ENCODE results near the gene SPTBN1. TPM values are rescaled to one million over a fixed set of nuclear protein-coding genes. Genes with fewer than 3 reads are reported as not detected.

The SPTBN1 gene
- total RNA-seq, 1 donor from 2014 or later: 813 TPM

- Histone ChIP-seq H3K27me3 (no peaks in the 10 kb centered on the region), H3K27ac (no peak overlapping the region), H3K4me1 (peaks cover 19% of the 10 kb centered on the region), H3K36me3 (no peaks in the 10 kb centered on the region), H3K9me3 (no peaks in the 10 kb centered on the region), H3K4me3 (no peak overlapping the region)
- no peak for DNase-seq
- peak; percentile 59 for ATAC-seq
- intact Hi-C loops (cut with DNase I): no loop called here
- TF ChIP-seq, protein P1, sequence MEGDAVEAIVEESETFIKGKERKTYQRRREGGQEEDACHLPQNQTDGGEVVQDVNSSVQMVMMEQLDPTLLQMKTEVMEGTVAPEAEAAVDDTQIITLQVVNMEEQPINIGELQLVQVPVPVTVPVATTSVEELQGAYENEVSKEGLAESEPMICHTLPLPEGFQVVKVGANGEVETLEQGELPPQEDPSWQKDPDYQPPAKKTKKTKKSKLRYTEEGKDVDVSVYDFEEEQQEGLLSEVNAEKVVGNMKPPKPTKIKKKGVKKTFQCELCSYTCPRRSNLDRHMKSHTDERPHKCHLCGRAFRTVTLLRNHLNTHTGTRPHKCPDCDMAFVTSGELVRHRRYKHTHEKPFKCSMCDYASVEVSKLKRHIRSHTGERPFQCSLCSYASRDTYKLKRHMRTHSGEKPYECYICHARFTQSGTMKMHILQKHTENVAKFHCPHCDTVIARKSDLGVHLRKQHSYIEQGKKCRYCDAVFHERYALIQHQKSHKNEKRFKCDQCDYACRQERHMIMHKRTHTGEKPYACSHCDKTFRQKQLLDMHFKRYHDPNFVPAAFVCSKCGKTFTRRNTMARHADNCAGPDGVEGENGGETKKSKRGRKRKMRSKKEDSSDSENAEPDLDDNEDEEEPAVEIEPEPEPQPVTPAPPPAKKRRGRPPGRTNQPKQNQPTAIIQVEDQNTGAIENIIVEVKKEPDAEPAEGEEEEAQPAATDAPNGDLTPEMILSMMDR (IDR thresholded peaks at IDR 0.05): no peak
Observed at GRCh38 chr2:54545702-54546450, 89.7 kb downstream of the SPTBN1 start.

- Histone ChIP-seq H3K27ac (no peak overlapping the region), H3K4me3 (no peak overlapping the region)
Observed at GRCh38 chr2:54546518-54546917, 90.4 kb downstream of the SPTBN1 start.

GRCh38 chr2:54546923-54547720 is 91.0 kb downstream of the SPTBN1 start:
- TF ChIP-seq, protein P1 (IDR thresholded peaks at IDR 0.05): no peak
- intact Hi-C loops (cut with DNase I): no loop called here
- Histone ChIP-seq H3K36me3 (peaks cover 3% of the 10 kb centered on the region), H3K9me3 (no peaks in the 10 kb centered on the region), H3K4me1 (peaks cover 24% of the 10 kb centered on the region), H3K4me3 (no peak overlapping the region), H3K27me3 (no peaks in the 10 kb centered on the region), H3K27ac (no peak overlapping the region)
- DNase-seq (no peak), ATAC-seq (no peak)

More at GRCh38 chr2:54546518-54546917, 90.4 kb downstream of the SPTBN1 start:
- no peaks in the 10 kb centered on the region for H3K27me3 ChIP-seq
- DNase-seq: no peak
- TF ChIP-seq, protein P1 (IDR thresholded peaks at IDR 0.05): no peak
- H3K4me1 ChIP-seq: peaks cover 24% of the 10 kb centered on the region
- no peaks in the 10 kb centered on the region for H3K9me3 ChIP-seq
- intact Hi-C loops (cut with DNase I): no loop called here
- no peak for ATAC-seq
- peaks cover 3% of the 10 kb centered on the region for H3K36me3 ChIP-seq

DNA sequence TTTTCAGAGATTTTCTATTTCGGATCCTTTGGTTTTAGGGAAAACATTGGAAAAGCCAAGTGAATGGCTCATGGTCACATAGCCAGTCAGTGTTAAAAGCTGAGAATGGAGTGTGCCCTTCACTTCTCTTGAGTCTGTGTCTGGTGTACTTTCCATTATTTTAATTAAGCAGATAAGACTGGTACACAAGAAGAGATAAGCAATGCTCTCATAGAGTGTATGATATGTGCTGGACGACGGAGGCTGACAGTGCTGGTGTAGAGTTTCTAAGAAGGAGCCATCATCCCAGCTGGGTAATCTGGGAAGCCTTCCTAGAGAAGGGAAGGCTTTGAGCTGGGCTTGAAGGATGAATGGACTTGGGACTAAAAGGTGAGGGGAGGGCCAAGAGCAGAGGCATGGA is 93.3 kb downstream of the SPTBN1 start:
- H3K36me3 ChIP-seq: peaks cover 3% of the 10 kb centered on the region

DNA sequence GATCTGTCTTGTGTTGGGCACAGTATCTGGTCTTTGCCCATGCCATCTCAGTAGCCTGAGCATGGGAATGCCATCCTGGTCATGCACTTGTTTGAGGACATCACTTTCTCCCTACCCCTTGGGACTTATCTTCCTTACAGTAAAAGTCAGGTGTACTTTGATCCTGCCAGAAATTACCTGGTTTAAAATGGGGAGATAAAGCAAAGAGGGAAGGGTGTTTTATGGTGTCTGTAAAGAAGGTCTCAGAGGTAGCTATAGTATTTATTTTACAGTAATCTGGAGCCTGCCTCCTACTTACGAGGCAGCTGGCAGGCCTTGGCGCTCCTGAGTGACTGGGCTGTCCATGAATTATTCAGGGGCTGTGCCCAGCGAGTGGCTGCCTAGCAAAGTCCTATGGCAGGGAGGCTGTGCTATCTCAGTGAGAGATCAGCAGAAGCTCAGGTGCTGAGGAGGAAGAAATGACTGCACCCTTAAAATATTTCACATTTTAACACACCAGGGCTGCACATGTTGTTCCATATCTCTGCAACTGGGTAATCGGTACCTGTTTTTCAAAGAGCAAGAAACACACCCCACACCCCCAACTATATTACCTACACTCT is 93.9 kb downstream of the SPTBN1 start:
- peaks cover 3% of the 10 kb centered on the region for H3K36me3 ChIP-seq
- peaks cover 41% of the 10 kb centered on the region for H3K4me1 ChIP-seq
- intact Hi-C loops (cut with DNase I): no loop called here
- TF ChIP-seq, protein P1 (IDR thresholded peaks at IDR 0.05): no peak
- ATAC-seq (peak; percentile 66), DNase-seq (no peak)
- no peaks in the 10 kb centered on the region for H3K9me3 ChIP-seq
- no peaks in the 10 kb centered on the region for H3K27me3 ChIP-seq
- no peak overlapping the region for H3K4me3 ChIP-seq
- peak overlapping the region; percentile 38 for H3K27ac ChIP-seq

More for the DNA sequence above, 93.3 kb downstream of the SPTBN1 start:
- no peak overlapping the region for H3K4me3 ChIP-seq
- TF ChIP-seq, protein P1 (IDR thresholded peaks at IDR 0.05): no peak
- H3K9me3 ChIP-seq: no peaks in the 10 kb centered on the region
- peaks cover 38% of the 10 kb centered on the region for H3K4me1 ChIP-seq
- intact Hi-C loops (cut with DNase I): no loop called here
- ATAC-seq: no peak
- H3K27ac ChIP-seq: no peak overlapping the region
- no peaks in the 10 kb centered on the region for H3K27me3 ChIP-seq
- DNase-seq: no peak

Measured in upper lobe of right lung (tissue), 1 donor.